Fibroblast of lung (primary cell): ENCODE results near the gene PRKACG. TPM values are rescaled to one million over a fixed set of nuclear protein-coding genes. Genes with fewer than 3 reads are reported as not detected.

Experiments
- DNase-seq, 2 donors: peaks; one replicate each; pipeline versions ENCODE4 v3.0.0 to v3.0.0-alpha.2; 2010; ENCODE audit warnings: low read depth in 2 of 2
- H2AFZ ChIP-seq: 2 replicates; pipeline ENCODE4 v1.5.1; 2012; ENCODE audit warnings: low read length, control low read depth, inconsistent platforms
- H3K27ac ChIP-seq: 2 replicates; pipeline ENCODE4 v1.5.1; 2011; ENCODE audit warnings: low read length, control low read depth; ENCODE audit not compliant: insufficient read depth
- H3K27me3 ChIP-seq: 2 replicates; pipeline ENCODE4 v1.5.1; 2011; ENCODE audit warnings: mild to moderate bottlenecking, low read length; ENCODE audit not compliant: control insufficient read depth, insufficient read depth
- H3K36me3 ChIP-seq: 2 replicates; pipeline ENCODE4 v1.5.1; 2011; ENCODE audit warnings: low read length; ENCODE audit not compliant: control insufficient read depth, insufficient read depth
- H3K4me1 ChIP-seq: 2 replicates; pipeline ENCODE4 v1.5.1; 2011; ENCODE audit warnings: low read length; ENCODE audit not compliant: control insufficient read depth, insufficient read depth; ENCODE audit errors: extremely low read depth
- H3K4me2 ChIP-seq: 2 replicates; pipeline ENCODE4 v1.5.1; 2011; ENCODE audit warnings: low read length, control low read depth; ENCODE audit not compliant: insufficient read depth; ENCODE audit errors: extremely low read depth
- H3K4me3 ChIP-seq, 4 experiments: fragments of 200-600 bp in 1 of 4; sonication (generic) in 1 of 4; replicated peaks in 1 of 4; 2 replicates each; pipeline ENCODE4 v1.5.1; 2011 to 2016; ENCODE audit warnings: low read length in 4 of 4, low read depth in 3 of 4, mild to moderate bottlenecking in 3 of 4, control low read depth in 2 of 4, inconsistent platforms in 1 of 4, mixed read lengths in 1 of 4; ENCODE audit not compliant: insufficient read depth in 1 of 4; ENCODE audit errors: control extremely low read depth in 1 of 4
- H3K79me2 ChIP-seq: 2 replicates; pipeline ENCODE4 v1.5.1; 2012; ENCODE audit warnings: mild to moderate bottlenecking, low read length, inconsistent platforms; ENCODE audit not compliant: control insufficient read depth, insufficient read depth
- H3K9ac ChIP-seq: 2 replicates; pipeline ENCODE4 v1.5.1; 2011; ENCODE audit warnings: mild to moderate bottlenecking, low read length, control low read depth; ENCODE audit not compliant: insufficient read depth
- H3K9me3 ChIP-seq: 2 replicates; pipeline ENCODE4 v1.5.1; 2012; ENCODE audit warnings: low read depth, low read length; ENCODE audit not compliant: control insufficient read depth, insufficient read depth
- H4K20me1 ChIP-seq: 2 replicates; pipeline ENCODE4 v1.5.1; 2011; ENCODE audit warnings: low read length; ENCODE audit not compliant: control insufficient read depth, insufficient read depth; ENCODE audit errors: extremely low read depth
- CTCF ChIP-seq, 2 donors: IDR thresholded peaks in 1 of 2; conservative IDR thresholded peaks in 1 of 2; 1 replicate in 1 of 2; 2 replicates in 1 of 2; pipeline ENCODE4 v1.5.1; 2011 to 2012; ENCODE audit warnings: low read length in 2 of 2, control low read depth in 1 of 2, inconsistent platforms in 1 of 2, low read depth in 1 of 2, mild to moderate bottlenecking in 1 of 2
- EZH2 ChIP-seq: IDR thresholded peaks from 2 replicates; pipeline ENCODE4 v1.5.1; 2012; ENCODE audit warnings: low read length, control low read depth, mild to moderate bottlenecking; ENCODE audit errors: missing control alignments
- polyA plus RNA-seq, 2 donors: library from polyadenylated mRNA; depleted of rRNA in 1 of 2; stranded (reverse) in 1 of 2; unstranded in 1 of 2; fragments of >200 nt; gene quantifications; 2 replicates each; pipeline ENCODE4 v1.2.1, GENCODE V29; 2011 to 2012; ENCODE audit warnings: missing spikeins in 1 of 2
- total RNA-seq: library from RNA; depleted of rRNA; stranded (reverse); fragments of >200 nt; gene quantifications from 2 replicates; pipeline ENCODE4 v1.2.1, GENCODE V29; 2014

The PRKACG gene
- total and polyA plus RNA-seq, 2 donors (not counting 1 experiment from before 2014, with no cell fraction given) = not detected

DNA sequence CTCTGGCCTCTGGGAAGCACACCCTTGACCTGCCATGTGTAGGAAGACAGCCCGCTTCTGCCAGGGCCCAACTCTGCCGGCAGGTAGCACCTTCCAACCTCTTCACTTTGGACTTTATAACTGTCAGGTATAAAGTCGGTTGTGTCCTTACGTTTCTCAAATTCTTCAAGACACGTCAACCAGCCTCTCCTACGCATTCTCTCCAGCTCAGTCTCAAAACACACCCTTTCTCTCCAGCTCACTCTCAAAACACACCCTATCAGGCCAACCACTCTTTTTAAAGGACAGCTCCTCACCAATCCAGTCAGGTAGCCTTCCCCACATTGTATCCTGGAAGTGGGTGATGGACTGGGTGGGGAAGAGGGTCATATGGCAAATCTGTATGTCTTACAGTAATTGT lies 35.2 kb upstream of the PRKACG start:
- Histone ChIP-seq H3K4me2 (no peak overlapping the region), H3K27ac (no peak overlapping the region), H3K4me1 (peaks cover 3% of the 10 kb centered on the region), H4K20me1 (no peaks in the 10 kb centered on the region), H3K9ac (no peak overlapping the region), H3K4me3 (no peak overlapping the region), H2AFZ (no peak overlapping the region), H3K79me2 (no peaks in the 10 kb centered on the region), H3K27me3 (no peaks in the 10 kb centered on the region), H3K36me3 (peaks cover 2% of the 10 kb centered on the region), H3K9me3 (no peaks in the 10 kb centered on the region)
- TF ChIP-seq CTCF (conservative IDR thresholded peaks at IDR 0.05 in 1 of 2, IDR thresholded peaks at IDR 0.05 in 1 of 2; ENCODE audit: low read depth in 1 of 2, low read length in 2 of 2) = no peak
- TF ChIP-seq EZH2 = no peak
- DNase-seq = no peak

DNA sequence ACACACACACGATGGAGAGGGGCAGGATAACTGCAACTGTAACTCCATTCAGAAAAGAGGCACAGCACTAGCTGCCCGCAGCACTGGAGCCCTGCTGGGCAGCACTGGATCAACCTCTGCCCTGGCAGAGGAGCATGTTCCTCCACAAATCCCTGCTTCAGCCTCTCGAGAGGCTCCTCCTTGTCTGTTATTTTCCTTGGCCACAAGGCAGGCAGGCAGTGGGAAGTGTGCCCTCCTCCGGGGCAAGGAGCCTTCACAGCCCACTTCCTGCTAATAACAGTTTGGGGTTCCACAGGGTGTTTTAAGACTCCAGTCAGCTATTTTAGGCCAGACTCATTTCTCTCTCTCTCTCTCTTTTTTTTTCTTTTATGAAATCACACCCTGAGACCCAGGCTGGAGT lies 33.5 kb upstream of the PRKACG start:
- DNase-seq = no peak
- H3K27ac ChIP-seq = no peak overlapping the region
- no peak overlapping the region for H3K4me3 ChIP-seq
- H2AFZ ChIP-seq = no peak overlapping the region
- TF ChIP-seq EZH2 (no peak), CTCF (conservative IDR thresholded peaks at IDR 0.05 in 1 of 2, IDR thresholded peaks at IDR 0.05 in 1 of 2; ENCODE audit: low read depth in 1 of 2, low read length in 2 of 2) (no peak)
- H3K36me3 ChIP-seq = peaks cover 2% of the 10 kb centered on the region
- H3K9ac ChIP-seq = no peak overlapping the region
- H3K9me3 ChIP-seq = no peaks in the 10 kb centered on the region
- no peak overlapping the region for H3K4me2 ChIP-seq
- no peaks in the 10 kb centered on the region for H3K27me3 ChIP-seq
- no peaks in the 10 kb centered on the region for H3K79me2 ChIP-seq
- no peaks in the 10 kb centered on the region for H4K20me1 ChIP-seq
- peaks cover 3% of the 10 kb centered on the region for H3K4me1 ChIP-seq

DNA sequence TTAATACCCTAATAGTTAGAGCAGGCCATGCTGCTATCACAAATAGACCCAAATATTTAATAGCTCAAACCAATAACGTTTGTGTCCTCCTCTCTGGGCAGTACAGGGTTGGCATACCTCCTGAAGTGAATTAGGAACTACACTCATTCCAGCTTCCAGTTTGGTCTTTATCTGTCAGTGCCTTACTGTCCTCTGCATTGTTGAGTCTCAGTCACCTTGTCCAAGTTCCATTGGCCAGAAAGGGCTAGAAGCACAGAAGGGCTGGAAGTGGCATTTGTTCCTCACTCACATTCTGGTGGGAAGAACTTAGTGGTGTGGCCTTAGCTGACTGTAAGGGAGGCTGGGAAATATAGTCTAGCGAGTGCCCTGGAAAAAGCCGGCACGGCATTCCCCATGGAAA lies 32.8 kb upstream of the PRKACG start:
- TF ChIP-seq EZH2 (no peak), CTCF (conservative IDR thresholded peaks at IDR 0.05 in 1 of 2, IDR thresholded peaks at IDR 0.05 in 1 of 2; ENCODE audit: low read depth in 1 of 2, low read length in 2 of 2) (no peak)
- no peaks in the 10 kb centered on the region for H3K79me2 ChIP-seq
- H3K27me3 ChIP-seq = no peaks in the 10 kb centered on the region
- H3K27ac ChIP-seq = no peak overlapping the region
- peaks cover 2% of the 10 kb centered on the region for H3K36me3 ChIP-seq
- no peaks in the 10 kb centered on the region for H4K20me1 ChIP-seq
- no peaks in the 10 kb centered on the region for H3K9me3 ChIP-seq
- H2AFZ ChIP-seq = no peak overlapping the region
- no peak overlapping the region for H3K9ac ChIP-seq
- H3K4me2 ChIP-seq = no peak overlapping the region
- H3K4me1 ChIP-seq = peaks cover 3% of the 10 kb centered on the region
- no peak for DNase-seq
- H3K4me3 ChIP-seq = no peak overlapping the region
